IPS DF 6.9 (cell line): Measurements from ENCODE around the gene HDAC8.

ENCODE experiments used
- DNase-seq: peaks from one replicate; pipeline ENCODE4 v3.0.0-alpha.2; 2013; ENCODE audit warnings: low read depth, low spot score
- H3K27ac ChIP-seq: one replicate; pipeline ENCODE4 v1.5.1; 2013; ENCODE audit warnings: low read length, control low read depth
- H3K27me3 ChIP-seq: 2 replicates; pipeline ENCODE4 v1.6.1; 2013; ENCODE audit warnings: mild to moderate bottlenecking, low read length; ENCODE audit not compliant: control insufficient read depth, insufficient read depth
- H3K36me3 ChIP-seq: 2 replicates; pipeline ENCODE4 v1.6.1; 2013; ENCODE audit warnings: low read length; ENCODE audit not compliant: control insufficient read depth, insufficient read depth
- H3K4me1 ChIP-seq: 2 replicates; pipeline ENCODE4 v1.6.1; 2013; ENCODE audit warnings: low read length; ENCODE audit not compliant: control insufficient read depth, insufficient read depth
- H3K4me3 ChIP-seq: 2 replicates; pipeline ENCODE4 v1.5.1; 2013; ENCODE audit warnings: mild to moderate bottlenecking, low read length
- H3K9me3 ChIP-seq: 2 replicates; pipeline ENCODE4 v1.6.1; 2013; ENCODE audit warnings: low read length, inconsistent platforms; ENCODE audit not compliant: control insufficient read depth, insufficient read depth
- WGBS: extraction: QIAGEN DNeasy Blood & Tissue Kit; methylation state at CpG from one replicate; pipeline ENCODE4 v1.1.7; 2013; ENCODE audit warnings: mixed read lengths, missing lambda C conversion rate; ENCODE audit not compliant: insufficient read length, insufficient coverage; 5-methylcytosine and 5-hydroxymethylcytosine counted together

The HDAC8 gene

DNA sequence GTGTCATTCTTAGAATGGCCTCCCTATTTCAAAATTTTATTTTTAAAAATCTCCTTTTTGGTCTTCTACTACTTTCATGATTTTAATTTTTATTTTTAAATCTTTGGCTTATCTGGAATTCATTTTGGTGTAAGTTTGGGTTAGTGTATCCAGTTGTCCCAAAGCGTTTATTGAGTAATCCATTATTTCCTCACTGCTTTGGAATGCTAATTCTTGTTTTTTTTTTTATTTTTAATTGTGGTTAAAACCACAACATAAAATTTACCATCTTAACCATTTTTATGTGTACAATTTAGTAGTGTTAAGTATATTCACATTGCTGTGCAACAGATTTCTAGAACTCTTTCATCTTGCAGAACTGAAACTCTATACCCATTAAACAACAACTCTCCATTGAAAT lies 275.7 kb downstream of the HDAC8 start:
- Histone ChIP-seq H3K4me1 (no peaks in the 10 kb centered on the region), H3K4me3 (no peak overlapping the region), H3K27me3 (no peaks in the 10 kb centered on the region), H3K9me3 (no peaks in the 10 kb centered on the region), H3K27ac (no peak overlapping the region), H3K36me3 (no peaks in the 10 kb centered on the region)
- WGBS = no CpG with 5 or more reads among the region's 1 CpG
- DNase-seq = no peak

DNA sequence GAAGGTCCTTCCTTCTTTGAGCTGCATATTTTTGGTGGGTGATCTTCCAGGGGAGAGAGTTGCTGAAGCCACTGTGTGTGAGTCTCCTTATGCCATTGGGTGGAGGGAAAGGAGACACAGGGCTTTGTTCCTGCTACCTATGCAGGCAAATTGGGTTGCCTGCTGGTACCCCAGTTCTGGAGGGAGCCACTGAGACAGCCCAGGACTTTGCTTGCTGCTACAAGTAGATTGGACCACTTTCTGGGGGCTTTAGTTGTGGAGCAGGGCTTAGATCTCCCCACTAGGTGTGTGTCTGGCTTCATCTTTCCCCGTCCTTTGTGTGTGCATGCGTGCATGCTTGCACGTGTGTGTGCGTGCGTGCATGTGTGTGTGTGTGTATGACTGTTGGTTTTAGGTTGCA lies 276.9 kb downstream of the HDAC8 start:
- no peaks in the 10 kb centered on the region for H3K36me3 ChIP-seq
- H3K4me3 ChIP-seq = no peak overlapping the region
- H3K4me1 ChIP-seq = no peaks in the 10 kb centered on the region
- H3K27ac ChIP-seq = no peak overlapping the region
- no peak for DNase-seq
- no CpG with 5 or more reads among the region's 5 CpGs for WGBS
- H3K27me3 ChIP-seq = no peaks in the 10 kb centered on the region
- no peaks in the 10 kb centered on the region for H3K9me3 ChIP-seq

DNA sequence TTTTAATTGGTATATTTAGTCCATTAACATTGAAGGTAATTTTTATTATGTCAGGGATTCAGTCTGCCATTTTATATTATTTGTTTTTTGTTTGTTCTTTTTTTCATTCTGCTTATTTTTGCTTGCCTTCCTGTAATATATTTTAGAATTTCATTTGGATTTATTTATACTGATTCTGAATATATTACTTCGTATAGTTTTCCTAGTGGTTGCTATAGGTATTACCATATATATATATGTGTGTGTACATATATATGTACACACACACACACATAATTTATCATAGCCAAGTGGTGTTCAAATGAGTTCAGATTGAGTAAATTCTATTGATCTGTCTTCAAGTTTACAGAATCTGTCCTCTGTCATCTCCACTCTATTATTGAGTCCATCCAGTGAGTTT lies 278.1 kb downstream of the HDAC8 start:
- no peaks in the 10 kb centered on the region for H3K9me3 ChIP-seq
- H3K36me3 ChIP-seq = no peaks in the 10 kb centered on the region
- DNase-seq = no peak
- no peaks in the 10 kb centered on the region for H3K4me1 ChIP-seq
- WGBS = no CpG with 5 or more reads among the region's 1 CpG
- H3K27ac ChIP-seq = no peak overlapping the region
- no peak overlapping the region for H3K4me3 ChIP-seq
- H3K27me3 ChIP-seq = no peaks in the 10 kb centered on the region

DNA sequence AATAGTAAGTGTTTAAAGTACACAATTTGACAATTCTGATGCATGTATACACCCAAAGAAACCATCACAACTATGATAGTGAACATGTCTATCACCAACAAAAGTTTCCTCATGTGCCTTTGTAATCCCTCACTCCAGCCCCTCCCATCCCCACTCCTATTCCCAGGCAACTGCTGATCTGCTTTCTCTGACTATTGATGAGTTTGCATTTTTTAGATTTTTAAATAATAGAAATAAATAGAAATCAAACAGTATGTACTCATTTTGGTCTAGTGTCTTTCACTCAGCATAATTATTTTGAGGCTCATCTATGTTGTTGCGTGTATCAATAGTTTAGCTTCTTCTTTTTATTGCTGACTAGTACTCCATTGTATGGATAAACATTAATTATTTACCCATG lies 290.3 kb downstream of the HDAC8 start:
- WGBS = no CpG with 5 or more reads among the region's 1 CpG
- DNase-seq = no peak
- no peaks in the 10 kb centered on the region for H3K27me3 ChIP-seq

DNA sequence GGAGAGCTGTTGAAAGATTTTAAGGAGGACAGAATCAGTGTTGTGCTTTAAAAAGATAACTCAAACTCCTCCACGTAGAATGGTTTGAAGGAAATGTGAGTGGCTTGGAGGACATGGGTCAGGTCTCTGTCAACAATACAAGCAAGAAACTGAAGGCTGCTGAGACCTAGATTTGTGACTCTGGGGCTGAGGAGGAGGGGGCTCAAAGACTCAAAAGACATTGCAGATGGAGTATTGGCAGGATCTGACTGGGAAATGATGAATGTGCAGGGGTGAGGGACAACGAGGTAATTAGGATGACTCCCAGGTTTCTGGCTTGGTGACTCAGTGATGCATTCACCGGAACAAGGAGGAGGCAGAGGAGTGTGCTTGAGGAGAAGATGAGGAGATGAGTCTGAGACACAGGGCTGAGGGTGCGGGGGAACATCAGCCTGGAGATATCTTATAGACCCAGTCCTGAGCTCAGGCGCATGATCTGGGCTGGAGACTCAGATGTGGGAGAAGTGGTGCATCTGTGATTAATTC lies 292.3 kb downstream of the HDAC8 start:
- Histone ChIP-seq H3K9me3 (no peaks in the 10 kb centered on the region), H3K4me3 (no peak overlapping the region), H3K27ac (no peak overlapping the region), H3K27me3 (no peaks in the 10 kb centered on the region), H3K4me1 (no peaks in the 10 kb centered on the region), H3K36me3 (no peaks in the 10 kb centered on the region)
- no CpG with 5 or more reads among the region's 5 CpGs for WGBS
- no peak for DNase-seq

More for the DNA sequence above, 290.3 kb downstream of the HDAC8 start:
- Histone ChIP-seq H3K27ac (no peak overlapping the region), H3K4me1 (no peaks in the 10 kb centered on the region), H3K36me3 (no peaks in the 10 kb centered on the region), H3K4me3 (no peak overlapping the region), H3K9me3 (no peaks in the 10 kb centered on the region)
